ENCODE results near the gene CKAP2L. TPM values are rescaled to one million over a fixed set of nuclear protein-coding genes. Genes with fewer than 3 reads are reported as not detected.

The CKAP2L gene
- total and polyA plus RNA-seq, 9 of the 15 experiments (the other 6 are each of a cell fraction or from before 2014, with no cell fraction given): 10.4 to 21.9 (median 14.2) TPM

DNA sequence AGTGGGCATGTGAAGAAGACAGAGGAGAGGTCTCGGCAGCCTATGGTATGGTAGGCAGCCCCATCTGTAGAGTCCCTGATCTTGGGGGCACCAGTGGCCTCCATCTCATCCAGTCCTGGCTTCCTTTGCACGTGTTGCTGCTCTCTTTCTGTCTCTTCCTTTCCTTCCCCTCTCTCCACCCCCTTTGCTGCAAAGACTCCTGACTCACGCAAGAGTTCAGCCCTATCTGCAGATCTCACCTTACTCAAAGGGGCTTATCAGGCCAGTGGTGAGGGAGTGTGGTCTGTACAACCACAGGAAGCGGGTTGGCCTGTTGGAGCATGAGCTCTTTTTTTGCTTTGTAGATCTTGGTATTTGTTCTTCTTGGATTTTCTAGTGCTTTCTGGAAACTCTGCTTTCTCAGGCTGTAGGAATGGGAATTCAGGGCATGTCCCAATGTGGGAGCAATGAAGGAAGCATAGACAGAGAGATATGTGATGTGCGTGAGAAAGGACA, 58.2 kb downstream of the CKAP2L start (continued):
- TF ChIP-seq, protein P1, sequence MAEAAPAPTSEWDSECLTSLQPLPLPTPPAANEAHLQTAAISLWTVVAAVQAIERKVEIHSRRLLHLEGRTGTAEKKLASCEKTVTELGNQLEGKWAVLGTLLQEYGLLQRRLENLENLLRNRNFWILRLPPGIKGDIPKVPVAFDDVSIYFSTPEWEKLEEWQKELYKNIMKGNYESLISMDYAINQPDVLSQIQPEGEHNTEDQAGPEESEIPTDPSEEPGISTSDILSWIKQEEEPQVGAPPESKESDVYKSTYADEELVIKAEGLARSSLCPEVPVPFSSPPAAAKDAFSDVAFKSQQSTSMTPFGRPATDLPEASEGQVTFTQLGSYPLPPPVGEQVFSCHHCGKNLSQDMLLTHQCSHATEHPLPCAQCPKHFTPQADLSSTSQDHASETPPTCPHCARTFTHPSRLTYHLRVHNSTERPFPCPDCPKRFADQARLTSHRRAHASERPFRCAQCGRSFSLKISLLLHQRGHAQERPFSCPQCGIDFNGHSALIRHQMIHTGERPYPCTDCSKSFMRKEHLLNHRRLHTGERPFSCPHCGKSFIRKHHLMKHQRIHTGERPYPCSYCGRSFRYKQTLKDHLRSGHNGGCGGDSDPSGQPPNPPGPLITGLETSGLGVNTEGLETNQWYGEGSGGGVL (CRISPR knock-in tag; IDR thresholded peaks at IDR 0.05): no peak

- ChIA-PET POLR2A (interaction anchor here (0.6 to 2.9 kb wide), 7 partner anchors 13 to 569 kb away, joined by 3 to 19 read pairs (median 7); no protein-coding TSS in a partner anchor), CTCF (ENCODE audit: low intra/inter-chr PET ratio) (no interaction called here)
- Histone ChIP-seq H4K20me1 (replicated peaks; ENCODE audit: control insufficient read depth, insufficient read depth, low read length) (no peaks in the 10 kb centered on the region), H3K27me3 (ENCODE audit: control insufficient read depth in 2 of 2, insufficient read depth in 2 of 2, low read length in 2 of 2) (no peaks in the 10 kb centered on the region), H3K4me2 (ENCODE audit: insufficient read depth, low read length) (peak overlapping the region; percentile 61; the same call in 1 of the 2 replicates), H2AFZ (ENCODE audit: low read depth, low read length) (peak overlapping the region; percentile 92), H3K9me1 (ENCODE audit: control insufficient read depth, insufficient read depth, low read length) (no peaks in the 10 kb centered on the region), H3K79me2 (ENCODE audit: control insufficient read depth, insufficient read depth, low read length) (no peaks in the 10 kb centered on the region), H3K9me3 (replicated peaks; ENCODE audit: control insufficient read depth, insufficient read depth, low read depth, low read length) (no peaks in the 10 kb centered on the region), H3K36me3 (ENCODE audit: control insufficient read depth, insufficient read depth, low read length) (no peaks in the 10 kb centered on the region), H3K27ac (ENCODE audit: extremely low read depth, low read depth, low read length) (peak overlapping the region; percentile 73), H3K9ac (ENCODE audit: insufficient read depth in 1 of 2, low read depth in 2 of 2, low read length in 2 of 2) (peak overlapping the region; percentile 7 to 43; a peak in 2 of 4 replicates), H3K4me3 (no peak overlapping the region), H3K4me1 (replicated peaks in 1 of 2; ENCODE audit: control insufficient read depth in 2 of 2, insufficient read depth in 2 of 2, low read length in 2 of 2) (peaks cover 29 to 57% of the 10 kb centered on the region in 2 experiments)
- DNase-seq (ENCODE audit: extremely low read depth in 1 of 4, low spot score in 3 of 4) (peak in 1 of 4 experiments; percentile 35), FAIRE-seq (peak; percentile 70), ATAC-seq (peak; percentile 5)
- BruUV-seq (replicated peaks): no TSS peak
- 67% methylated on average over 4 of the region's 4 CpGs for WGBS (ENCODE audit: insufficient coverage, low coverage, missing lambda C conversion rate)
- intact Hi-C loops (cut with micrococcal nuclease): loop anchor here (5.0 kb wide), 1 partner anchor 58 kb away; the partner anchor contains the start of gene SLC20A1
- in situ Hi-C loops (cut with MboI): no loop called here
- TF ChIP-seq, protein P2, sequence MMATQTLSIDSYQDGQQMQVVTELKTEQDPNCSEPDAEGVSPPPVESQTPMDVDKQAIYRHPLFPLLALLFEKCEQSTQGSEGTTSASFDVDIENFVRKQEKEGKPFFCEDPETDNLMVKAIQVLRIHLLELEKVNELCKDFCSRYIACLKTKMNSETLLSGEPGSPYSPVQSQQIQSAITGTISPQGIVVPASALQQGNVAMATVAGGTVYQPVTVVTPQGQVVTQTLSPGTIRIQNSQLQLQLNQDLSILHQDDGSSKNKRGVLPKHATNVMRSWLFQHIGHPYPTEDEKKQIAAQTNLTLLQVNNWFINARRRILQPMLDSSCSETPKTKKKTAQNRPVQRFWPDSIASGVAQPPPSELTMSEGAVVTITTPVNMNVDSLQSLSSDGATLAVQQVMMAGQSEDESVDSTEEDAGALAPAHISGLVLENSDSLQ (IDR thresholded peaks at IDR 0.05): peak; percentile 20; the same call in 1 of the 2 replicates
- TF ChIP-seq SAFB (IDR thresholded peaks at IDR 0.05; ENCODE audit: borderline replicate concordance, low read depth, low read length): no peak
These were observed 58.8 kb downstream of the CKAP2L start for GRCh38 chr2:112705575-112705974.
